Right atrium auricular region (tissue), 2 donors: ENCODE results near the gene SPATA46. TPM values are rescaled to one million over a fixed set of nuclear protein-coding genes. Genes with fewer than 3 reads are reported as not detected.

Source experiments
- DNase-seq: peaks from one replicate; pipeline ENCODE4 v3.0.0-alpha.2; 2019; ENCODE audit warnings: low spot score
- H3K27ac ChIP-seq, 2 donors: fragments of 200-600 bp; sonication (generic); 1 replicate in 1 of 2; 2 replicates in 1 of 2; pipeline ENCODE4 v1.5.1; 2016 to 2019
- H3K27me3 ChIP-seq, 2 donors: fragments of 200-600 bp; sonication (generic); one replicate each; pipeline versions ENCODE4 v1.5.1 to v1.6.0; 2017 to 2019
- H3K36me3 ChIP-seq: fragments of 200-600 bp; sonication (generic); one replicate; pipeline ENCODE4 v1.5.1; 2016
- H3K4me1 ChIP-seq, 2 donors: fragments of 200-600 bp; sonication (generic); one replicate each; pipeline versions ENCODE4 v1.5.1 to v1.6.0; 2017 to 2019
- H3K4me3 ChIP-seq, 2 donors: fragments of 200-600 bp; sonication (generic); 1 replicate in 1 of 2; 2 replicates in 1 of 2; pipeline ENCODE4 v1.5.1; 2017 to 2019; ENCODE audit warnings: mild to moderate bottlenecking in 1 of 2, moderate library complexity in 1 of 2
- H3K9me3 ChIP-seq, 2 donors: fragments of 200-600 bp; sonication (generic); one replicate each; pipeline ENCODE4 v1.5.1; 2019
- total RNA-seq, 2 donors: library from RNA; depleted of rRNA; stranded (reverse); fragments of >200 nt; gene quantifications; one replicate each; pipeline ENCODE4 v1.1.0, GENCODE V29; 2016
- TF ChIP-seq, protein P1 (sequence below), 2 donors: fragments of 200-600 bp; sonication (generic); IDR thresholded peaks; one replicate each; pipeline ENCODE4 v1.5.1; 2019; ENCODE audit warnings: antibody characterized with exemption in 2 of 2

SPATA46 gene
- total RNA-seq, 2 donors from 2014 or later: not detected

DNA sequence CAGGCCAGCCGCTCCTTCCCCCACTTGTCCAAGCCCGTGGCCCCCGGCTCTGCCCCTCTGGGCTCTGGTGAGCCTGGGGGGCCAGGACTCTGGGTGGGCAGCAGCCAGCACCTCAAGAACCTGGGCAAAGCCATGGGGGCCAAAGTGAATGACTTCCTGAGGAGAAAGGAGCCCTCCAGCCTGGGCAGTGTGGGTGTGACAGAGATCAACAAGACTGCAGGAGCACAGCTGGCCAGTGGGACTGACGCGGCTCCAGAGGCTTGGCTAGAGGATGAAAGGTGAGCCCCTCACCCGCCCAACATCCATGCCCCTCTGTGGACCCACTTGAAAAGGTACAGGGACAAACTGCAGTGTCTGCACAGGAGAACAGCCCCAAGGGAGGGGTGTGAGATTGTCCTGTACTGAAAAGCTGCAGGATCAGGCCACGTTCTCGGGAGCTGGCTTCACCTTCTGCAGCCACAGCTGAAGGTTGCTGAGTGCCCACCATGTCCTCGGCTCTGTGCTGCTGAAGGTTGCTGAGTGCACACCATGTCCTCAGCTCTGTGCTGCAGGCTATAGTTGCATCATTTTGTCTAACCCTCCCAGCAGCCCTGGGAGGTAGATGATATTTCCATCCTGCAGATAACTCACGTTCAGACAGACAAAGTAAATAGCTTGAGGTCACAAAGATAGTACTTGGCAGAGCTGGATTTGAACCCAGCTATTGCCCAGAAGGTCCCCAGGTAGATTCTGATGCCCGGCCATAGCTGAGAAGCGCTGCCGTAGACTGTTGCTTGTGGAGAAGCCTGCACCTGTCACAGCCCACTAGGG is 5.5 kb upstream of the SPATA46 start:
- no peaks in the 10 kb centered on the region for H3K36me3 ChIP-seq
- H3K4me1 ChIP-seq: no peaks in the 10 kb centered on the region
- no peak for DNase-seq
- H3K9me3 ChIP-seq: no peaks in the 10 kb centered on the region
- TF ChIP-seq, protein P1, sequence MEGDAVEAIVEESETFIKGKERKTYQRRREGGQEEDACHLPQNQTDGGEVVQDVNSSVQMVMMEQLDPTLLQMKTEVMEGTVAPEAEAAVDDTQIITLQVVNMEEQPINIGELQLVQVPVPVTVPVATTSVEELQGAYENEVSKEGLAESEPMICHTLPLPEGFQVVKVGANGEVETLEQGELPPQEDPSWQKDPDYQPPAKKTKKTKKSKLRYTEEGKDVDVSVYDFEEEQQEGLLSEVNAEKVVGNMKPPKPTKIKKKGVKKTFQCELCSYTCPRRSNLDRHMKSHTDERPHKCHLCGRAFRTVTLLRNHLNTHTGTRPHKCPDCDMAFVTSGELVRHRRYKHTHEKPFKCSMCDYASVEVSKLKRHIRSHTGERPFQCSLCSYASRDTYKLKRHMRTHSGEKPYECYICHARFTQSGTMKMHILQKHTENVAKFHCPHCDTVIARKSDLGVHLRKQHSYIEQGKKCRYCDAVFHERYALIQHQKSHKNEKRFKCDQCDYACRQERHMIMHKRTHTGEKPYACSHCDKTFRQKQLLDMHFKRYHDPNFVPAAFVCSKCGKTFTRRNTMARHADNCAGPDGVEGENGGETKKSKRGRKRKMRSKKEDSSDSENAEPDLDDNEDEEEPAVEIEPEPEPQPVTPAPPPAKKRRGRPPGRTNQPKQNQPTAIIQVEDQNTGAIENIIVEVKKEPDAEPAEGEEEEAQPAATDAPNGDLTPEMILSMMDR (IDR thresholded peaks at IDR 0.05): no peak
- no peak overlapping the region for H3K4me3 ChIP-seq
- H3K27me3 ChIP-seq: no peaks in the 10 kb centered on the region
- no peak overlapping the region for H3K27ac ChIP-seq

- Histone ChIP-seq H3K27ac (no peak within 1 kb of the TSS), H3K36me3 (no peaks in the 10 kb centered on the region), H3K27me3 (no peaks in the 10 kb centered on the region), H3K4me3 (no peak within 1 kb of the TSS), H3K9me3 (no peaks in the 10 kb centered on the region), H3K4me1 (no peaks in the 10 kb centered on the region)
- no peak for DNase-seq
- TF ChIP-seq, protein P1 (IDR thresholded peaks at IDR 0.05): no peak
Measured at GRCh38 chr1:162381383-162381782, 4.7 kb upstream of the SPATA46 start, which contains the start of gene C1orf226. C1orf226 (plus strand) TSS chr1:162381728; CDS start chr1:162381902, 174 bp downstream.

GRCh38 chr1:162380061-162380846 is 3.6 kb upstream of the SPATA46 start:
- no peaks in the 10 kb centered on the region for H3K4me1 ChIP-seq
- H3K4me3 ChIP-seq: no peak overlapping the region
- no peaks in the 10 kb centered on the region for H3K27me3 ChIP-seq
- TF ChIP-seq, protein P1 (IDR thresholded peaks at IDR 0.05): no peak
- no peak overlapping the region for H3K27ac ChIP-seq
- no peaks in the 10 kb centered on the region for H3K36me3 ChIP-seq
- DNase-seq: no peak
- H3K9me3 ChIP-seq: no peaks in the 10 kb centered on the region

DNA sequence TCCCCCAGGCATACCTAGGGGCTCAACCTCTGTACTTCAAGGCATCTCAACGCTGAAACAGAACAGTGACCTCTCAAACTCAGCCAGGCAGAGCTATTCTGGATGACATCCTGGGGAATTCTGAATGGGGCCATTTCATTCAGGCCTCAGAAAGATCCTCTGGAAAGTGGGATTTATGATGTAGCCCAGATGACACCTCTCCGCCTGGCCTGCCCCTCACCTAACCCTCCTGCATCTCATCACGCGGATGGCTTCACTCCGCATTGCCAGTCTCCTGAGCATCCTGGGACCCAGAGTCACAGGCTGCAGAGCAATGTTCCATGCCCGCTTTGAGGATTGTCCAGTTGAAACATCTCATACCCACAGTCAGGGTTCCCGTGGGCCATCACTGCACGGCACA is 1.2 kb downstream of the SPATA46 start:
- Histone ChIP-seq H3K4me3 (no peak overlapping the region), H3K36me3 (no peaks in the 10 kb centered on the region), H3K27me3 (no peaks in the 10 kb centered on the region), H3K27ac (no peak overlapping the region), H3K9me3 (no peaks in the 10 kb centered on the region), H3K4me1 (no peaks in the 10 kb centered on the region)
- TF ChIP-seq, protein P1 (IDR thresholded peaks at IDR 0.05): no peak
- DNase-seq: no peak

DNA sequence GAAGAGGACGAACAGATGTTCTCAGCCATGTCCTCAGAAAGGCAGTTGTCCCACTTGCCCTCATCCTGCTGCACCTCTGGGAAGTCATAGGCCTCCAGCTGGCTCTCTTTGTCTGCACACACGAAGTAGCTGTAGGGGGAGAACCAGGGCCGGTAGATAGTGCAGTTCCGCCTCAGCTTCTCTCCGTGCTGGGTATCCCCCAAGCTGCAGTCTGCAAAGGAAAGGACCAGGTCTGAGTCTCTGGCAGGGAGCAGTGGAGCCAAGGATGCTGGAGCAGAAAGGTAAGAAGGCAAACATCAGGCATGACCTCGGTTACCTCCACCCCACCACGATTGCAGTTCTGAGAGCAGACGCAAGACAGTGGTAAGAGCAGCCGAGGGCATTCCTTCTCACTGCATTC is 2.2 kb downstream of the SPATA46 start:
- no peak for DNase-seq
- TF ChIP-seq, protein P1 (IDR thresholded peaks at IDR 0.05): no peak
- Histone ChIP-seq H3K27me3 (no peaks in the 10 kb centered on the region), H3K36me3 (no peaks in the 10 kb centered on the region), H3K4me1 (no peaks in the 10 kb centered on the region), H3K4me3 (no peak overlapping the region), H3K9me3 (no peaks in the 10 kb centered on the region), H3K27ac (no peak overlapping the region)
